Liver (tissue), 9 donors: ENCODE results near the gene OGFOD3. TPM values are rescaled to one million over a fixed set of nuclear protein-coding genes. Genes with fewer than 3 reads are reported as not detected.
"Not testable (repeated sequence)": the region's sequence is repeated elsewhere in the genome, so short reads cannot be mapped to it uniquely, and the experiment has no call there.

Source experiments
- DNase-seq: peaks from one replicate; pipeline ENCODE4 v3.0.0-alpha.2; 2017; ENCODE audit warnings: low spot score
- H3K27ac ChIP-seq, 2 donors: one replicate each; pipeline ENCODE4 v1.7.0; 2013; ENCODE audit warnings: inconsistent platforms in 2 of 2, low read length in 2 of 2, control low read depth in 1 of 2, low read depth in 1 of 2, mild to moderate bottlenecking in 1 of 2
- H3K27me3 ChIP-seq, 4 donors: one replicate each; pipeline versions ENCODE4 v1.6.1 to v1.7.0; 2013; ENCODE audit warnings: low read length in 3 of 4, inconsistent platforms in 1 of 4, mild to moderate bottlenecking in 1 of 4, moderate library complexity in 1 of 4; ENCODE audit not compliant: control insufficient read depth in 4 of 4, insufficient read depth in 4 of 4
- H3K36me3 ChIP-seq, 4 donors: one replicate each; pipeline versions ENCODE4 v1.6.1 to v1.7.0; 2013; ENCODE audit warnings: low read length in 3 of 4, mild to moderate bottlenecking in 3 of 4, low read depth in 1 of 4, moderate library complexity in 1 of 4; ENCODE audit not compliant: control insufficient read depth in 4 of 4, insufficient read depth in 3 of 4
- H3K4me1 ChIP-seq, 4 donors: one replicate each; pipeline versions ENCODE4 v1.6.1 to v1.7.0; 2013; ENCODE audit warnings: low read length in 3 of 4, mild to moderate bottlenecking in 3 of 4, moderate library complexity in 1 of 4; ENCODE audit not compliant: control insufficient read depth in 4 of 4, insufficient read depth in 4 of 4
- H3K4me3 ChIP-seq, 3 donors: one replicate each; pipeline versions ENCODE4 v1.6.1 to v1.7.0; 2013; ENCODE audit warnings: low read length in 3 of 3, control low read depth in 1 of 3, low read depth in 1 of 3, mild to moderate bottlenecking in 1 of 3
- H3K9ac ChIP-seq, 2 donors: one replicate each; pipeline ENCODE4 v1.7.0; 2013; ENCODE audit warnings: low read length in 2 of 2, mild to moderate bottlenecking in 2 of 2, moderate library complexity in 2 of 2, control low read depth in 1 of 2, low read depth in 1 of 2
- H3K9me3 ChIP-seq, 4 donors: one replicate each; pipeline versions ENCODE4 v1.6.1 to v1.7.0; 2013; ENCODE audit warnings: low read length in 3 of 4; ENCODE audit not compliant: control insufficient read depth in 4 of 4
- EGR1 ChIP-seq, 2 donors: IDR thresholded peaks; 2 replicates each; pipeline ENCODE4 v1.6.1; 2016 to 2018; ENCODE audit warnings: antibody characterized with exemption in 2 of 2, low read depth in 2 of 2
- FOXA2 ChIP-seq: IDR thresholded peaks from 2 replicates; pipeline ENCODE4 v1.6.1; 2016; ENCODE audit warnings: antibody characterized with exemption
- GABPA ChIP-seq, 2 donors: IDR thresholded peaks in 1 of 2; conservative IDR thresholded peaks in 1 of 2; 2 replicates each; pipeline ENCODE4 v1.6.1; 2016; ENCODE audit warnings: antibody characterized with exemption in 2 of 2, mild to moderate bottlenecking in 1 of 2, moderate library complexity in 1 of 2
- HNF4A ChIP-seq, 2 donors: conservative IDR thresholded peaks; 2 replicates each; pipeline ENCODE4 v1.6.1; 2016; ENCODE audit warnings: antibody characterized with exemption in 2 of 2, mild to moderate bottlenecking in 2 of 2
- HNF4G ChIP-seq: IDR thresholded peaks from 2 replicates; pipeline ENCODE4 v1.6.1; 2016; ENCODE audit warnings: antibody characterized with exemption
- JUND ChIP-seq, 2 donors: IDR thresholded peaks; 2 replicates each; pipeline ENCODE4 v1.6.1; 2016; ENCODE audit warnings: antibody characterized with exemption in 2 of 2
- NR2F2 ChIP-seq: IDR thresholded peaks from 2 replicates; pipeline ENCODE4 v1.6.1; 2016; ENCODE audit warnings: antibody characterized with exemption
- RAD21 ChIP-seq, 2 donors: IDR thresholded peaks; 2 replicates each; pipeline ENCODE4 v1.6.1; 2016; ENCODE audit warnings: antibody characterized with exemption in 2 of 2, mild to moderate bottlenecking in 2 of 2
- REST ChIP-seq: IDR thresholded peaks from 2 replicates; pipeline ENCODE4 v1.6.1; 2016; ENCODE audit warnings: antibody characterized with exemption, mild to moderate bottlenecking
- RXRA ChIP-seq, 2 donors: IDR thresholded peaks; 2 replicates each; pipeline ENCODE4 v1.6.1; 2017 to 2018; ENCODE audit warnings: antibody characterized with exemption in 2 of 2, mild to moderate bottlenecking in 1 of 2
- TAF1 ChIP-seq: conservative IDR thresholded peaks from 2 replicates; pipeline ENCODE4 v1.6.1; 2016; ENCODE audit warnings: antibody characterized with exemption, mild to moderate bottlenecking
- YY1 ChIP-seq: IDR thresholded peaks from 2 replicates; pipeline ENCODE4 v1.6.1; 2016; ENCODE audit warnings: antibody characterized with exemption, mild to moderate bottlenecking
- ZBTB33 ChIP-seq: IDR thresholded peaks from 2 replicates; pipeline ENCODE4 v1.6.1; 2016; ENCODE audit warnings: antibody characterized with exemption
- WGBS: extraction: QIAGEN DNeasy Blood & Tissue Kit; methylation state at CpG from one replicate; pipeline ENCODE4 v1.1.7; 2013; 5-methylcytosine and 5-hydroxymethylcytosine counted together
- polyA plus RNA-seq, 2 donors: library from polyadenylated mRNA; stranded (reverse) in 1 of 2; unstranded in 1 of 2; fragments of 200-250 nt in 1 of 2; fragments of >200 nt in 1 of 2; fragmentation: Nextera tagmentation in 1 of 2; extraction: Ambion mirVana in 1 of 2; gene quantifications; one replicate each; pipeline versions ENCODE4 v1.2.1 to v1.2.3, GENCODE V29; 2013 to 2015
- total RNA-seq, 2 donors: library from RNA; depleted of rRNA; stranded (reverse); fragments of >200 nt; gene quantifications; one replicate each; pipeline ENCODE4 v1.2.3, GENCODE V29; 2014
- TF ChIP-seq, protein P1 (sequence below): fragments of 150-350 bp; IDR thresholded peaks from 2 replicates; pipeline ENCODE4 v1.5.1; 2017; ENCODE audit warnings: improper control_type of control experiment, low read depth, low read length; ENCODE audit not compliant: missing input control
- TF ChIP-seq, protein P2 (sequence below): IDR thresholded peaks from 2 replicates; pipeline ENCODE4 v1.6.1; 2016; ENCODE audit warnings: antibody characterized with exemption
- TF ChIP-seq, protein P3 (sequence below): IDR thresholded peaks from 2 replicates; pipeline ENCODE4 v1.6.1; 2016; ENCODE audit warnings: antibody characterized with exemption
- donor health status: healthy.
- donor health status: healthy.
- donor health status: healthy.
- donor health status: healthy.
- donor health status: healthy.

The OGFOD3 gene
- total and polyA plus RNA-seq, 4 donors = 15.0 to 23.2 (median 18.5) TPM

GRCh38 chr17:82359451-82360074, 58.8 kb downstream of the OGFOD3 start:
- not testable (repeated sequence) for H3K4me1 ChIP-seq, H3K27me3 ChIP-seq, H3K9me3 ChIP-seq, DNase-seq, H3K27ac ChIP-seq, H3K36me3 ChIP-seq, H3K4me3 ChIP-seq, H3K9ac ChIP-seq
- 92% methylated on average over 1 of the region's 1 CpG for WGBS

DNA sequence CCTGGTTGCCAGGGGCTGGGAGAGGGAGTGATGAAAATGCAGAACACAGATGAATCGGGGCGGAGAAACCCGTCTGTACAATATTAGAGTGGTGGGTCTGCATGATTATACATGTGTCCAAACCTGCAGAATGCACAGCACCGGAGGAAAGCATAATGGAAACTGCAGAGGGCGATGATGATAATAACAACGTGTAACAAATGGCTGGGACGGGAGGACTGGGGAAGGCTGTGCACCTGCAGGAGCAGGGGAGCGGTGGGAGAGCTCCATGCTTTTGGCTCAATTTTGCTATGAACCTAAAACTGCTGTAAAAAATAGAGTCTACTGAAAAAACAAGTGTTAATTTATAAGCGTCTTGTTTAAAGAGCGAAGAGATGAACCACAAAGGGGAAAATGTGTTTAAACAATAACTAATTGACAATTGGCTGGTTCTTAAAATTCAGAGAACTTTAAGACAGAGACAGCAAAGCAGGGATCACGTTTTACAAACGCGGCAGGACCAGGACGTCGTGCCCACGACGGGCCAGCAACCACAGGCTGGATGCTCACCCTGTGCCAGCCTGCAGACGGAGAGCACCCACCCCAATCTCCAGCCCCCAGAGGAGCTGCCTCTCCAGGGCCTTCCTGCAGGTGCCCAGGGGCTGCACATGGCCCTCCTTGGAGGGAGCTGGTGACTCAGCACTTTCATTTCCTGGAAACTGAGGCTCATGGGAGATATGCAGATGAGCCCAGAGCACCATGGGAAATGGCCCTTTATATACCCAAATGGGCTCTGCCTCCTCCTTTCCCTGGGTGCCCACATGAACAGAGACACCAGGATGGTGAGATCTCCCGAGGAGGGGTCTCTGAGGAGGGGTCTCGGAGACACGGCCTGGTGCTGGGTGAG, 59.7 kb downstream of the OGFOD3 start, which contains the start of gene TEX19:
TSS of gene TEX19 (plus strand) at position 783 of the 886 bp plus-strand sequence. CDS start 2,904 bp downstream, outside the sequence.
- Histone ChIP-seq H3K27ac (no peak within 1 kb of the TSS), H3K36me3 (no peaks in the 10 kb centered on the region), H3K9me3 (no peaks in the 10 kb centered on the region), H3K4me1 (peaks cover 0 to 4% (median 1%) of the 10 kb centered on the region in 4 donors), H3K9ac (no peak within 1 kb of the TSS), H3K4me3 (no peak within 1 kb of the TSS), H3K27me3 (peaks cover 0 to 3% (median 0%) of the 10 kb centered on the region in 4 donors)
- DNase-seq = no peak
- 81% methylated on average over 21 of the region's 21 CpGs for WGBS
- TF ChIP-seq GABPA (IDR thresholded peaks at IDR 0.05 in 1 of 2, conservative IDR thresholded peaks at IDR 0.05 in 1 of 2) (no peak), HNF4A (conservative IDR thresholded peaks at IDR 0.05) (no peak), ZBTB33 (no peak), NR2F2 (no peak), RXRA (IDR thresholded peaks at IDR 0.05) (no peak), JUND (IDR thresholded peaks at IDR 0.05) (no peak), FOXA2 (no peak), TAF1 (no peak), YY1 (no peak), RAD21 (IDR thresholded peaks at IDR 0.05) (no peak), EGR1 (IDR thresholded peaks at IDR 0.05; ENCODE audit: low read depth in 2 of 2) (no peak), REST (no peak), HNF4G (no peak)
- TF ChIP-seq, protein P1, sequence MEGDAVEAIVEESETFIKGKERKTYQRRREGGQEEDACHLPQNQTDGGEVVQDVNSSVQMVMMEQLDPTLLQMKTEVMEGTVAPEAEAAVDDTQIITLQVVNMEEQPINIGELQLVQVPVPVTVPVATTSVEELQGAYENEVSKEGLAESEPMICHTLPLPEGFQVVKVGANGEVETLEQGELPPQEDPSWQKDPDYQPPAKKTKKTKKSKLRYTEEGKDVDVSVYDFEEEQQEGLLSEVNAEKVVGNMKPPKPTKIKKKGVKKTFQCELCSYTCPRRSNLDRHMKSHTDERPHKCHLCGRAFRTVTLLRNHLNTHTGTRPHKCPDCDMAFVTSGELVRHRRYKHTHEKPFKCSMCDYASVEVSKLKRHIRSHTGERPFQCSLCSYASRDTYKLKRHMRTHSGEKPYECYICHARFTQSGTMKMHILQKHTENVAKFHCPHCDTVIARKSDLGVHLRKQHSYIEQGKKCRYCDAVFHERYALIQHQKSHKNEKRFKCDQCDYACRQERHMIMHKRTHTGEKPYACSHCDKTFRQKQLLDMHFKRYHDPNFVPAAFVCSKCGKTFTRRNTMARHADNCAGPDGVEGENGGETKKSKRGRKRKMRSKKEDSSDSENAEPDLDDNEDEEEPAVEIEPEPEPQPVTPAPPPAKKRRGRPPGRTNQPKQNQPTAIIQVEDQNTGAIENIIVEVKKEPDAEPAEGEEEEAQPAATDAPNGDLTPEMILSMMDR = no peak
- TF ChIP-seq, protein P2, sequence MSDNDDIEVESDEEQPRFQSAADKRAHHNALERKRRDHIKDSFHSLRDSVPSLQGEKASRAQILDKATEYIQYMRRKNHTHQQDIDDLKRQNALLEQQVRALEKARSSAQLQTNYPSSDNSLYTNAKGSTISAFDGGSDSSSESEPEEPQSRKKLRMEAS = no peak
- TF ChIP-seq, protein P3, sequence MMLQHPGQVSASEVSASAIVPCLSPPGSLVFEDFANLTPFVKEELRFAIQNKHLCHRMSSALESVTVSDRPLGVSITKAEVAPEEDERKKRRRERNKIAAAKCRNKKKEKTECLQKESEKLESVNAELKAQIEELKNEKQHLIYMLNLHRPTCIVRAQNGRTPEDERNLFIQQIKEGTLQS = no peak
